Activated effector memory CD4-positive, alpha-beta T cell treated with Interleukin-2 at 50 U/mL for 16 hours (primary cell): ENCODE results near the gene PRR36.

Experiments used
- DNase-seq: peaks from one replicate; pipeline ENCODE4 v3.0.0-alpha.2; 2020

Gene PRR36

DNA sequence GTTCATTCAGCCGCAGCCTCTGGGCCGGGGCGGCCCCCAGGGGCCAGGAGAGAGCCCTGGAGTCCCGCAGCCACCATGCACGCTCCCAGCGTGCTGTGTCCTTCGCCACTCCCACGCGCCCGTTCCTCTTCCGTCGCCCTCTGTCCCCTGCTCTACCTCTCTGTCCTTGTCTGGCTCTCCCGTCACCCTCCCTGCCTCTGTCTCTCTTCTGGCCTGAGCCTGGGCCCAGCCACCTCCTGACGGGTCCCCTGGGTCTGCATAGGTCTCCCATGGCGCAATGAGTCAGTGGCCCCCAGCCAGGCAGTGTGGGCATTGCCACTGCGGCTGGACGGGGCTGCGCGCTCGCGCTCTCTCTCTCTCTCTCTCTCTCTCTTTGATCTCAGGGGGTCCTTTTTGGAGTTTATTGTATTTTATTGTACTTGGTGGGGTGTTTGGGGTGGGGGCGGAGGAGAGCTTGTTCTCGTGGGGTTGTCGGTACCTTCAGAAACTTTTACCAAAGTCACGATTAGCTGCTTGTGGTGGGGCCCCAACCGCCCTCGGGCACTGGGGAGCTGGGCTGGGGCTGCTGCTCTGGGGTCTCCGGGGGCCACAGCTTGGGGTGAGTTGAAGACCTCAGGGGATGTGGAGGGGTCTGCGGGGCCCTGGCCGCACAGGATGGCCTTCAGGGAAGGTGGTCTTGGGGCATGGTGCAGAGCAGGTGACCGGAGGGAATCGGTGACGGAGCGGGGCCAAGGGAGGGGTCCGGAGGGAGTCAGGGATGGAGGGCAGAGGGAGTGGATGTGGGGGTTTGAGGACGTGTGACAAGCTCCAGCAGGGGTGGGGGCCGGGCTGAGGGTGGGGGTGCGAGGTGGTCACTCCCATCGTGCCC, 38.7 kb upstream of the PRR36 start:
- no peak for DNase-seq

DNA sequence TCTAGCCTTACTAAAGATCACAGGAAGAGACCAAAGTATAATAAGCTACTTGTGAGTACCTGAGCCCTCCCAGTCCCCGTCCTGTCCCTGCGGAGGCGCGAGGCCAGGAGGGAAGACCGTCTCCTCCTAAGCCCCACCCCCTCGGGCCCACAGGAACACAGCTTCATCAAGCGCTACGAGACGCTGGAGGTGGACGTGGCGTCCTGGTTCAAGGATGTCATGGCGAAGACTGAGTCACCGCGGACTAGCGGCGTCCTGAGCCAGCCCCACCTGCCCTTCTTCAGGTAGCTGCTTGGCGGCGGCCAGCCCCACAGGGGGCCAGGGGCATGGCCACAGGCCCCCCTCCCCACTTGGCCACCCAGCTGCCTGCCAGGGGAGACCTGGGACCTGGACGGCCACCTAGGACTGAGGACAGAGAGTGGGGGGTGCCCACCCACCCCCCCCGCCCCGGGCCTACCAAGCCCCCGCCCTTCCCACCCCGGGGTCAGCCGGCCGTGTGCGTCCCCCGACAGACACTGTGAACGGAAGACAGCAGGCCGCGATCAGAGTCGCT, 38.0 kb upstream of the PRR36 start:
- DNase-seq: no peak

DNA sequence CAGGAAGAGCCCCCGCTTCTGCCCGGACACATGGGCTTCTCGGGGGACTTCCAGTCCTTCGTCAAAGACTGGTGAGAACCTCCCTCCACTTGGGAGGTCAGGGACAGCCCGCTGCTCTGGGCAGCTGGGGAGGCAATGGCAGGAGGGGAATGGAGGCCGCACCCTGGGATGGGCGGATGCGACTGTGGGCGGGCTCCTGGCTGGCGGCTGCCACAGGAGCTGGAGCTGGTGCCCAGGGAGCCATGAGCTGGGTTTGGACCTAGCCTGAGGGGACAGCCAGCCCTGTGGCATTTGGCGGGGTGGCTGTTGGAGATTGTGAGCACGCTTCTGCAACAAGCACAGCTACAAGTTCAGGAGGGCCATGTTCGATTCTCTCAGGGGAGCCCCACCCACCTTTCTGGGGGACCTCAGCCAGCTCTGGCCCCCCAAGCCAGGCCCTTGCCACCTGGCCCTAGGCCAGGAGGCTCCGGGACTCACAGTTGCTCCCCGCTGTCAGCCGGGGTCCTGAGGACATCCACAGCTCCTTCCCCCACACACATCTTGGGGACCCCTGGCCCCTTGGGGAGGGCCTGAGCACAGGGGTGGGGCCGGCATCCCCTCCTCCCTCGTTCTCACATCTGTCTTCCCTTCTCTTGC, 37.4 kb upstream of the PRR36 start:
- no peak for DNase-seq

DNA sequence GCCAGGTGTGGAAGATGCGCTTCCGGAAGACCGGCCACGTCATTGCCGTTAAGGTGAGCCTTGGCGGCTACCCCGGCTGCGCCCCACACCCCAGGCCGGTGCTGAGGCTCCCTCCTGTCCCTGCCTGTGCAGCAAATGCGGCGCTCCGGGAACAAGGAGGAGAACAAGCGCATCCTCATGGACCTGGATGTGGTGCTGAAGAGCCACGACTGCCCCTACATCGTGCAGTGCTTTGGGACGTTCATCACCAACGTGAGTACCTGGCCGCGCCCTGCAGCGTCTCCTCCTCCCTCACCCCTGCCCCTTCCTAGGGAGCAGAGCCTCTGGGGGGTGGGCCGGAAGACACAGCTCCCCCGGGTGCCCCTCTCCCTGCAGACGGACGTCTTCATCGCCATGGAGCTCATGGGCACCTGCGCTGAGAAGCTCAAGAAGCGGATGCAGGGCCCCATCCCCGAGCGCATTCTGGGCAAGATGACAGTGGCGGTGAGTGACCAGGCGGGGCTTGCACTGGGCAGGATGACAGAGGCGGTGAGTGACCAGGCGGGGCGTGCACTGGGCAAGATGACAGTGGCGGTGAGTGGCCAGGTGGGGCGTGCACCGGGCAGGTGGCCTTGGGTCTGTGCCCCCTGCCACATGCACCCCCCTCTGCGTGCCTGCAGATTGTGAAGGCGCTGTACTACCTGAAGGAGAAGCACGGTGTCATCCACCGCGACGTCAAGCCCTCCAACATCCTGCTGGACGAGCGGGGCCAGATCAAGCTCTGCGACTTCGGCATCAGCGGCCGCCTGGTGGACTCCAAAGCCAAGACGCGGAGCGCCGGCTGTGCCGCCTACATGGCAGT, 36.4 kb upstream of the PRR36 start:
- no peak for DNase-seq

DNA sequence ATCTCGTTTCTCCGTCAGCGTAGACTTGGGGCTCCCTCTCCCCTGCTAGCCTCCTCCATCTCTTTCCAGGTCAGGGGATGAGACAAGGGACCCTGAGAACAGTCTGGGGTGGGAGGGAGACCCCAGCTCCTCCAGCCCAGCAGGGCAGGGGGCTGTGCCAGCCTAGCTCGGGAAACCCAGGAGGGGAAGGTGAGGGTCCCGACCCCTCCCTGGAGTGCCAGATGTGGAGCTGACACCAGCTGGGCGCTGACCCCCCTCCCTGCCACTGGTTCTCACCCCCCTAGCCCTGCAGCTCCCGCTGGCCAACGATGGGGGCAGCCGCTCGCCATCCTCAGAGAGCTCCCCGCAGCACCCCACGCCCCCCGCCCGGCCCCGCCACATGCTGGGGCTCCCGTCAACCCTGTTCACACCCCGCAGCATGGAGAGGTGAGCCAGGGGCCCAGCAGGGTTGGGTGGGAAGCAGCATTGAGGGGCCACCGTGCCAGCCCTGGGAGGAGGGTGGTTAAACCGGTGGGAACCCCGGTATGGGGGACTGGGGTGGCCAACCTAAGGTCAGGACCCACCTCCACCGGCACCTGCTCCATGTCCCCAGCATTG, 35.4 kb upstream of the PRR36 start:
- DNase-seq: no peak

DNA sequence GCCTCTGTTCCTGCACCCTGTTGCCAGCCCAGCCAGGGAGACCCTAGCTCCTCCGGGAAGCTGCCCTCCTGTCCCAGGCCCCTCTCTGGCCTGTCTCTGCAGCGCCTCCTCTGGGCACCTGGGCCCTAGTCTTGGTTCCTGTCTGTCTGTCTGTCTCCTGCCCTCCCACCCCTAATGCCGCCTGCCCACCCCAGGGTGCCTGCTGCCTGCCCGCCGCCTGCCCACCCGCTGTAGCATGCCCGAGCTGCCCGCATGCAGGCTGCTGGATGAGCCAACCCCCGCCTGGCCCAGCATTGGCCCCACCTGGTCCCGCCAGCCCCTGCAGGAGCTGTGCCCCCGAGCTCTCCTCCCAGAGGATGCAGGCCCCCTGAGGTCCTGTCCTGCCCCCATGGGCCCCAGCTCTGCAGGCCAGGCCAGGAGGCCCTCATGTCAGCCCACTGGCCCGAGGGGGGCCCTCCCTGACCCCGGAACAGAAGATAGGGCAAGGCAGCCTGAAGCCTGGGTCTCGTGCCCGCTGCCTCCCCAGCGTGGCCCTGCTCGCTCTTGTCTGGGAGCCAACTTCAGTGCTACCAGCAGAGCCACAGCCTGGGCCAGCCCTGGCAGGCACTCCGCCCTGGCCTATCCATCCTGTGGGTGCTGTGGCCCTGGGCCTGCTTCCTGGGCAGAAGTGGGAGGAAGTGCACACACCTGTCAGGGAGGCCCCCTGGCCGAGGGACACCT, 34.7 kb upstream of the PRR36 start:
- DNase-seq: no peak

DNA sequence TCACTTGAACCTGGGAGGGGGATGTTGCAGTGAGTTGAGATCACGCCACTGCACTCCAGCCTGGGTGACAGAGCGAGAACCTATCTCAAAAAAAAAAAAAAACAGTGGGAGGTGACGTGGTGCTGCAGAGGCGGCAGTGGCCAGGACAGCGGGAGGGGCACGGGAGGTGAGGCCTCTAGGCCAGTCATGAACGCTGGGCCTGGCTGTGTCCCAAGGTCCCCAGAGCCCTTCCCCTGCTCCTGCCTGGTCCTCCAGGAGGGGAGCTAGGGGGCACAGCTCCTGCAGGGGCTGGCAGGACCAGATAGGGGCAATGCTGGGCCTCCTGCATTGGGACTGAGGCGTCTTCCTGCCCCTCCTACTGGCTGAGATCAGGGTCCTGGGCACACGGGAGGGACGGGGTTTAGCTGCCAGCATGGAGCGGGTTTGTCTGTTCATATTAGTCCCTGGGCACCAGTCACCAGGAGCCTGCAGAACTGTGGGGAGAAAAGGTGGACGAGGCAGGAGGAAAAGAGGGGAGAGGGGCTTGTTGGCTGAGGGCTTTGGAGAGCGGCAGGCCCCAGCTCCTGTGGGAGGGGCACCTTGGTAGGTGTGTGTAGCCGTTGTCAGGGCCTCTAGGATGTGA, 34.0 kb upstream of the PRR36 start:
- no peak for DNase-seq

DNA sequence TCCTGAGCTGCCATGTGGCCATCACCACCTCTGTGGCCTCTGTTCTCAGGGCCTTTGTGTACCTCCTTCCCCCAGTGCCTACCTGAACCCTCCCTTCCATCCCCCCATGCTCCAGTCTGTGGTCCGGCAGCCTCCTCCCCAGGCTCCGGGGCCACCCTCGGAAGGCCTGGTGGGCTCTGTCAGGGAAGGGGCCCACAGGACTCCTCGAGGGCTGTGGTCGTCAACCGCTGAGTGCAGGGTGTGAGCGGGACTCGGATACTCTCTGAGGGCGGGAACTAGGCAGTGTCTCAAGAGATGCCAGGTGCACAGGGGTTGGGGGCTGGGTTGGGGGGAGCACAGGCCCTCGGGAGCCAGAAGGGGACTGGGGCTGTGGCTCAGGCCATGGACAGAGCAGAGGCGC, 33.4 kb upstream of the PRR36 start:
- DNase-seq: no peak

DNA sequence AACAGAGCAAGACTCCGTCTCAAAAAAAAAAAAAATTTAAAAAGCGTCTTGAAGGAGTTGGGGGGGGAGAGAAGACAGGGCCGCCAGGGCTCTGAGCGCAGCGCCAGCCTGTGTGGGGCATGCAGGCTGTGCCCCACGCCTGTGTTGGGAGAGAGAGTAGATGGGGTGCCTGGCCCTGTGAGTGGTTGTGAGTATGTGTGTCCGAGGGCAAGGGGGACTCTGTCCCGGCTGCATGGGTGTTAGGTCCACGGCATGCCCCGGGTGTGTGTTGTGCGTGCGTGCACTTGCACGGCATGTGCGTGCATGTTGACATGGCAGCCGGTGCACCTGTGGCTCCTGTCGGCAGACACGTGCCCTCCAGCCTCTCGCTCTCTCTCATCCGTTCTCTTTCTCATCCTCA, 32.9 kb upstream of the PRR36 start:
- DNase-seq: no peak

DNA sequence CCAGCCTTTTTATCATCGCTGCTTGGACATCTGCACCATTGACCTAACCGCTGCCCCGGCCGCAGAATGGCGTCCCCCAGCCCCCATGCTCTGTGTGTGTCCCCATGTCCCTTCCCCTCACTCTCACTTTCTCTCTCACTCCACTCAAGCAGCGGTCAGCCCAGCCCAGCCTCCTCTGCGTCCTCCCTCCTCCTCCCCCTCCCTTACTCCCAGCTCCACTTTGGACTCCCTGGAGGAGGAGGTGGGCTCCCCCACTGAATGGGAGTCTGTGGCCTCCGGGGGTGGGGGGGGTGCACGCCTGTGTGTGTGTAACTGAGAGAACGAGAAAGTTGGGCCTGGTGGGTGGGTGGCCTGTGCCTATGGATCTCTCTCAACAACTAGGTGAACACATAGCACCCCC, 31.7 kb upstream of the PRR36 start:
- no peak for DNase-seq

DNA sequence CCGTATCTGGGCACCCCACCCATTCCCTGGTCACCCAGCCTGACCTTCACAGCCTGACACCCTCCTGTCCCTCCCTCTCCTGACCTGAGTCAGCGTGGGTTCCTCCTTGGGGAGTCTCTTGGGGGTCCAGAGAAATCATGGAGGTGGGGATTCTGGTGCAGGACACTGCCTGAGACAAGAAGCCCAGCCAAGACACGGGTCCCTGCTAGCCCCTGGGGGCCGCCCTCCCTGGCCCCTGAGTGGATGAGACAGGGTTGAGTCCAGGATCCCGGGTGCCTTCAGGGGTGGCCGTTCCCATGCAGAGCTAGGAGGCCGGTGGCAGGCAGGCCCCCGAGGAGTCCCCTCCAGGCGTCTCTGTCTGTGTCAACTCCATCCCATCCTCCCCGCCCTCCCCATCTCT, 31.1 kb upstream of the PRR36 start:
- no peak for DNase-seq

DNA sequence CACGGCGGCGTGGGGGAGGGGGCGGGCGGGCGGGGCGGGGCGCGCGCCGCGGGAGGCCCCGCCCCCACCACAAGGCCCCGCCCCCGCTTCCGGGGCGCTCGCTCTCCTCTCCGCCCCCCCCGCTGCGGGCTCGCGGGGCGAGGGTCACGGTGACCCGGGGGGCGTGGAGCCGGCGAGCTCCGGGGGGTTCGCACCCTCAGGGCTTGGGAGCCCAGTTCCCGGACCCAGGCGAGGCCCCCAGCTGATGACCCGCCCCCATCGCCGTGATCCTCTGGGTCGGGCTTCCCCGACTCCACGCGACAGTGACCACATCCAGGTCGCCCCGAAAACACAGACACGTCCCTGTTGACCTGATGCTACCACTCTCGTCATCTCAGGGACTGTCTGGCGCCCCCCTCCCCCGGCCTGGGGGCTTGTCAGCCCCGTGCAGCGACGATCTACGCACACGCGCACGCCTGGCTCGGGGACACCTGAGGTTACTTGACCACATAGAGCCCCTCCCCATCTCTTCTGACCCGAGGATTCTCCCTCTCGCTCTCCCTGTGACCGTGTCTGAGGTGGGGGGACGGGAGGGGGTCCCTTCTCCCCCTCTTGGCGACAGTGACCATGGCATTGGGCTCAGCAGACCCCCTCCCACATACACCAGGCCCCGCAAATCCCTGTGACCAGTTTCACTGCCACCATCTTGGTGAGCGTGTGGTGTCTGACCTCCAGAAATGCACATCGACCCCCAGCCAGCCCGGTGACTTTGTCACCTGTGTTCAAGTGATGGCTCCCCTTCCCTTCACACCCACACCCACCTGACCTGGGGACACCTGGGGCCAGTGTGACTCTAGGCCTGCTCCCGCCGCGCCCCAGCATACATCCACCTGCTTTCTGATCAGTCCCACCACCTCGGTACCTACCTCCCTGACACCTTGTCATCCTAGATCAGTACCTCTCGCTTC, 30.2 kb upstream of the PRR36 start:
- DNase-seq: peak; percentile 53

DNA sequence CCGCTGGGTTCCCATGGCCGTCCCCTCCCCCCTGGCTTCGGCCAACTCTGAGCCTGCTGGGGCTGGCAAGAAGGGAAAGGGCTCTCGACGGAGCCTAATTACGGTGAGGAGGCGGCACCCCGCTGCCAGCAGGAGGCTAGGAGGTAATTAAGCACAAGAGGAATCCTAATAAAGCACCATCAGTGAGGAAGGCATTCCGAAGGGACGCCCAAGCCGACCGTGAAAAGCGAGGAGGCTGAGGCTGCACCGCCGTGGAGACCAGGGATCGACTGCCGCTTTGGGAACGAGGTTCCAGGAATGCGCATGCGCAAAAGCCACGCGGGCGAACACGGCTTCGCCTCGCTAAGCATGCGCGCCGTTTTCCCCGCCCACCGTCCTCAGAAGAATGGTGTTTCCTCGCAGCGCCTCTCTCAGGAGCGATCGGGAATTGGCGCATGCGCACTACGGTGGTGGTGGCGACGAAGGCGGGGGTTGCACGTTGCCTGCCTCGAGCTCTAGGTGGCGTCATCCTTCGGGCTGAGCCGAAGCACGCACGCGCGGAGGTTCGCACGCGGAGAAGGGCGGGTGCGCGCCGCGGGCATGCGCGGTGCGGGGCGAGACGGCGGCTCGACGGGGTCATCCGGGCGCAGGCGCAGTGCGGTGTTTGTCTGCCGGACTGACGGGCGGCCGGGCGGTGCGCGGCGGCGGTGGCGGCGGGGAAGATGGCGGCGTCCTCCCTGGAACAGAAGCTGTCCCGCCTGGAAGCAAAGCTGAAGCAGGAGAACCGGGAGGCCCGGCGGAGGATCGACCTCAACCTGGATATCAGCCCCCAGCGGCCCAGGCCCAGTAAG, 29.3 kb upstream of the PRR36 start, which contains the start of gene MAP2K7:
Gene MAP2K7 (plus strand): TSS at position 634 of the 830 bp plus-strand sequence. CDS start 68 bp downstream, at position 702.
- DNase-seq: peak; percentile 100

DNA sequence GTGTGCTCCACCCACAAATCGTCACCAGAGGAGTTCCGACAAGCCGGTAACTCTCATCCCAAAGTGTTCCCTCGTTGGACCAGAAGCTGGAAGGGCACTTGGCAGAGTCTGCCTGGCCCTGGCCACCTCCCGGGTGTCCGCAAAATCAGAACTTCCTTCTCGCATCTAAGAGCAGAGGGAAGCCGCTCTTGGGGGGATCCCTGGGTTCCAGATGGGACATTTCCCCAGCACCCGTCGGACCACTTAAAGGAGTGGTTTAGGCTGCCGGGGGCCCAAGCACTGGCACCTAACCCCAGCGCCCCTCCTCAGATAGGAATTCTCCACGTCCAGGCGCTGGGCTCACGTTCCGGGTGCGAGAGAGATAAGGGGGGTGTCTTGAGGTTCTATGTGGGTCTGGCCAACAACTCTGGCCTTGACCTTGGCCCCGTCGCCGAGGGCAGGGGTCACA, 28.6 kb upstream of the PRR36 start:
- DNase-seq: no peak

DNA sequence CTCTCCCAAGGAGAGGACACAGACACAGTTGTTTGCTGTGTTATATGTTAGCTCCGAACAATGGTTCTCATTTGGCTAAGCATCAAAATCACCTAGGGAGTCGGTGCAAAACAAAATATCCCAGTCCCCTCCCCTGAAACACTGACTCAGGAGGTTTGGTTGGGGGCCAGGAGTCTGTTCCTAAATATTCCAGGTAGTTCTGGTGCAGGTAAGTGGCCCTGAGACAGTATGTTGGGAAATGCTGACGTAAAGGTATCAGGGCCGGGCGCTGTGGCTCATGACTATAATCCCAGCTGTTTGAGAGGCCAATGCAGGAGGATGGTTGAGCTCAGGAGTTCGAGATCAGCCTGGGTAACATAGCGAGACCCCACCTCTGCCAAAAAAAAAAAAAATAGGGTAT, 27.1 kb upstream of the PRR36 start:
- no peak for DNase-seq

DNA sequence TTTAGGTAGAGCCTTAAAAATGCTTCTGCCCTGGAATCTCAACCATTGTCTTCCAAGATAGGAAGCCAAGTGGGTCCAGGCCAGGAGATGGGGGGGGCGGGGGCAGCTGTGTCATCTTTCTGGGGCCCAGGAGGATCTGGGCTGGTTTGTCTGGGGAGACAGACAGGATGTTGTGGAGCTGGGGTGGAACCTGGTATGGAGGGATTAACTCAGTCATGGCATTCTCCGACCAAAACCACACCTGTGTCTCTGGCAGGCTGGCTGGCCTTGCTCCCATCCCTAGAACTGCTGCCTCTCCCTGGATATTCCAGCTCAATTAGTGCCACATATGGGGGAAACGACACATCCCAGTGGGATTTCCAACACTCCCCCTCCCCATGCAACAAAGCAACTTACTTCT, 26.7 kb upstream of the PRR36 start:
- no peak for DNase-seq

DNA sequence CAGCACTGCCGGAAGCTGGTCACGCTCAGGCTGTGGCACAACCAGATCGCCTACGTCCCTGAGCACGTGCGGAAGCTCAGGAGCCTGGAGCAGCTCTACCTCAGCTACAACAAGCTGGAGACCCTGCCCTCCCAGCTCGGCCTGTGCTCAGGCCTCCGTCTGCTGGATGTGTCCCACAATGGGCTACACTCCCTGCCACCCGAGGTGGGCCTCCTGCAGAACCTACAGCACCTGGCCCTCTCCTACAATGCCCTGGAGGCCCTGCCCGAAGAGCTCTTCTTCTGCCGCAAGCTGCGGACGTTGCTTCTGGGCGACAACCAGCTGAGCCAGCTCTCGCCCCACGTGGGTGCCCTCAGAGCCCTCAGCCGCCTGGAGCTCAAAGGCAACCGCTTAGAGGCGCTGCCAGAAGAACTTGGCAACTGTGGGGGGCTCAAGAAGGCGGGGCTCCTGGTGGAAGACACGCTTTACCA, 26.2 kb upstream of the PRR36 start:
- DNase-seq: no peak

DNA sequence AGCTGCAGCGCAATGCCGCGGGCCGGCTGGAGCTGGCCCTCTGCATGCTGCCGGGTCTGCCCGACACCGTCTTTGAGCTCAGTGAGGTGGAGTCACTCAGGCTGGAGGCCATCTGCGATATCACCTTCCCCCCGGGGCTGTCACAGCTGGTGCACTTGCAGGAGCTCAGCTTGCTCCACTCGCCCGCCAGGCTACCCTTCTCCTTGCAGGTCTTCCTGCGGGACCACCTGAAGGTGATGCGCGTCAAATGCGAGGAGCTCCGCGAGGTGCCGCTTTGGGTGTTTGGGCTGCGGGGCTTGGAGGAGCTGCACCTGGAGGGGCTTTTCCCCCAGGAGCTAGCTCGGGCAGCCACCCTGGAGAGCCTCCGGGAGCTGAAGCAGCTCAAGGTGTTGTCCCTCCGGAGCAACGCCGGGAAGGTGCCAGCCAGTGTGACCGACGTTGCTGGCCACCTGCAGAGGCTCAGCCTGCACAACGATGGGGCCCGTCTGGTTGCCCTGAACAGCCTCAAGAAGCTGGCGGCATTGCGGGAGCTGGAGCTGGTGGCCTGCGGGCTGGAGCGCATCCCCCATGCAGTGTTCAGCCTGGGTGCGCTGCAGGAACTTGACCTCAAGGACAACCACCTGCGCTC, 25.7 kb upstream of the PRR36 start:
- DNase-seq: no peak

DNA sequence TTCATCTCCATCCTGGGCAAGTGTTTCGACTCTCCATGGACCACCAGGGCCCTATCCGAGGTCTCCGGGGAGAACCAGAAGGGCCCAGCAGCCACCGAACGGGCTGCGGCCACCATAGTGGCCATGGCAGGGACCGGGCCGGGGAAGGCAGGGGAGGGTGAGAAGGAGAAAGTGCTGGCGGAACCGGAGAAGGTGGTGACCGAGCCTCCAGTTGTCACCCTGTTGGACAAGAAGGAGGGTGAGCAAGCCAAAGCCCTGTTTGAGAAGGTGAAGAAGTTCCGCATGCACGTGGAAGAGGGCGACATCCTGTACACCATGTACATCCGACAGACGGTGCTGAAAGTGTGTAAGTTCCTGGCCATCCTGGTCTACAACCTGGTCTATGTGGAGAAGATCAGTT, 24.8 kb upstream of the PRR36 start:
- DNase-seq: no peak
